GM23338 (cell line): Measurements from ENCODE around the gene BEND7. TPM values are rescaled to one million over a fixed set of nuclear protein-coding genes. Genes with fewer than 3 reads are reported as not detected.

Experiments
- ATAC-seq: fragments of 200-7000 bp; cut with Tn5 transposase; 3 replicates; pipeline ENCODE4 v1.9.1; 2020
- DNase-seq: peaks from one replicate; pipeline ENCODE4 v3.0.0-alpha.2; 2015; ENCODE audit warnings: low spot score
- H2AFZ ChIP-seq: fragments of 200-600 bp; sonication (generic); 2 replicates; pipeline ENCODE4 v1.8.0; 2016; ENCODE audit warnings: antibody characterized with exemption, mild to moderate bottlenecking, moderate library complexity
- H3F3A ChIP-seq: fragments of 200-600 bp; sonication (generic); replicated peaks from 2 replicates; pipeline ENCODE4 v1.8.0; 2017; ENCODE audit warnings: antibody characterized with exemption, mixed run types, low read depth
- H3K27ac ChIP-seq: fragments of 200-600 bp; sonication (generic); 2 replicates; pipeline ENCODE4 v1.6.1; 2016; ENCODE audit warnings: low read depth
- H3K27me3 ChIP-seq: fragments of 200-600 bp; sonication (generic); 2 replicates; pipeline ENCODE4 v1.8.0; 2016; ENCODE audit warnings: mild to moderate bottlenecking, mixed run types, moderate library complexity; ENCODE audit not compliant: insufficient read depth
- H3K36me3 ChIP-seq: fragments of 200-600 bp; sonication (generic); 2 replicates; pipeline ENCODE4 v1.8.0; 2016; ENCODE audit warnings: mild to moderate bottlenecking; ENCODE audit not compliant: insufficient read depth
- H3K4me1 ChIP-seq: fragments of 200-600 bp; sonication (generic); 2 replicates; pipeline ENCODE4 v1.8.0; 2016; ENCODE audit warnings: mild to moderate bottlenecking, moderate library complexity; ENCODE audit not compliant: insufficient read depth
- H3K4me2 ChIP-seq: fragments of 200-600 bp; sonication (generic); 2 replicates; pipeline ENCODE4 v1.7.1; 2017; ENCODE audit warnings: mixed run types
- H3K4me3 ChIP-seq: fragments of 200-600 bp; sonication (generic); 2 replicates; pipeline ENCODE4 v1.6.1; 2016; ENCODE audit warnings: mixed run types
- H3K79me2 ChIP-seq: fragments of 200-600 bp; sonication (generic); replicated peaks from 2 replicates; pipeline ENCODE4 v1.8.0; 2017; ENCODE audit warnings: mild to moderate bottlenecking; ENCODE audit not compliant: insufficient read depth
- H3K9me2 ChIP-seq: fragments of 200-600 bp; sonication (generic); 2 replicates; pipeline ENCODE4 v1.8.0; 2017; ENCODE audit not compliant: insufficient read depth
- H4K20me1 ChIP-seq: fragments of 200-600 bp; sonication (generic); replicated peaks from 2 replicates; pipeline ENCODE4 v1.8.0; 2017; ENCODE audit warnings: mild to moderate bottlenecking; ENCODE audit not compliant: insufficient read depth
- H3K27ac Mint-ChIP-seq: 2 replicates; pipeline ENCODE4 v1.8.0; 2020; ENCODE audit warnings: inconsistent platforms, mild to moderate bottlenecking, moderate library complexity, mixed read lengths
- H3K27me3 Mint-ChIP-seq: 3 replicates; pipeline ENCODE4 v1.8.0; 2022; ENCODE audit warnings: low read depth, mild to moderate bottlenecking, moderate library complexity, mixed read lengths, inconsistent platforms; ENCODE audit not compliant: insufficient read depth, poor library complexity
- H3K36me3 Mint-ChIP-seq: 3 replicates; pipeline ENCODE4 v1.8.0; 2021; ENCODE audit warnings: low read depth, mild to moderate bottlenecking, inconsistent platforms, moderate library complexity, mixed read lengths
- H3K4me1 Mint-ChIP-seq: 3 replicates; pipeline ENCODE4 v1.8.0; 2020; ENCODE audit warnings: mild to moderate bottlenecking, inconsistent platforms, mixed read lengths
- H3K4me3 Mint-ChIP-seq: 3 replicates; pipeline ENCODE4 v1.8.0; 2021; ENCODE audit warnings: moderate library complexity, mild to moderate bottlenecking, inconsistent platforms, mixed read lengths
- H3K9me3 Mint-ChIP-seq: 3 replicates; pipeline ENCODE4 v1.8.0; 2020; ENCODE audit warnings: moderate library complexity, mild to moderate bottlenecking, inconsistent platforms, mixed read lengths
- CREB1 ChIP-seq: fragments of 250-450 bp; sonication (Bioruptor Pico); IDR thresholded peaks from 2 replicates; pipeline ENCODE4 v1.5.0; 2020; ENCODE audit warnings: low read depth, mild to moderate bottlenecking, moderate library complexity
- CTCF ChIP-seq, 2 experiments: fragments of 200-600 bp in 1 of 2; sonication (generic) in 1 of 2; conservative IDR thresholded peaks; 2 replicates each; pipeline versions ENCODE4 v1.5.1 to v1.6.1; 2016 to 2017; ENCODE audit warnings: antibody characterized with exemption in 2 of 2, low read depth in 2 of 2, mild to moderate bottlenecking in 2 of 2, moderate library complexity in 1 of 2
- ETS1 ChIP-seq: IDR thresholded peaks from 2 replicates; pipeline ENCODE4 v1.6.1; 2016; ENCODE audit warnings: antibody characterized with exemption
- EZH2phosphoT487 ChIP-seq: fragments of 200-600 bp; sonication (generic); IDR thresholded peaks from one replicate; pipeline ENCODE4 v1.8.1; 2018; ENCODE audit warnings: antibody characterized with exemption; ENCODE audit not compliant: unreplicated experiment
- NANOG ChIP-seq: IDR thresholded peaks from 2 replicates; pipeline ENCODE4 v1.6.1; 2016; ENCODE audit warnings: antibody characterized with exemption, borderline replicate concordance
- REST ChIP-seq: IDR thresholded peaks from one replicate; pipeline ENCODE4 v1.6.1; 2018; ENCODE audit warnings: antibody characterized with exemption; ENCODE audit not compliant: unreplicated experiment
- STAT1 ChIP-seq: IDR thresholded peaks from one replicate; pipeline ENCODE4 v1.6.1; 2016; ENCODE audit warnings: antibody characterized with exemption; ENCODE audit not compliant: unreplicated experiment
- ZNF114 ChIP-seq: fragments of 250-450 bp; sonication (Bioruptor Pico); IDR thresholded peaks from 2 replicates; pipeline ENCODE4 v1.5.0; 2020; ENCODE audit warnings: mild to moderate bottlenecking, moderate library complexity
- ZNF331 ChIP-seq: fragments of 250-450 bp; sonication (Bioruptor Pico); IDR thresholded peaks from 2 replicates; pipeline ENCODE4 v1.5.0; 2020; ENCODE audit warnings: low read depth, mild to moderate bottlenecking, moderate library complexity
- polyA plus RNA-seq: library from polyadenylated mRNA; unstranded; fragments of >200 nt; fragmentation: Nextera tagmentation; extraction: Ambion mirVana; gene quantifications from 2 replicates; pipeline ENCODE4 v1.2.1, GENCODE V29; 2016
- total RNA-seq: library from RNA; depleted of rRNA; stranded (reverse); fragments of >200 nt; shearing (Covaris generic); gene quantifications from 2 replicates; pipeline ENCODE4 v1.2.3, GENCODE V29; 2014

BEND7 gene
- total and polyA plus RNA-seq, 2 experiments from 2014 or later: 3.1 to 9.6 TPM

- H3K9me2 ChIP-seq: no peaks in the 10 kb centered on the region
- H3K4me3 Mint-ChIP-seq: no peak overlapping the region
- H3K4me2 ChIP-seq: no peak overlapping the region
- no peak overlapping the region for H2AFZ ChIP-seq
- no peaks in the 10 kb centered on the region for H3K27me3 Mint-ChIP-seq
- H3K79me2 ChIP-seq: no peaks in the 10 kb centered on the region
- no peaks in the 10 kb centered on the region for H3K36me3 ChIP-seq
- H4K20me1 ChIP-seq: no peaks in the 10 kb centered on the region
- TF ChIP-seq CTCF (conservative IDR thresholded peaks at IDR 0.05; ENCODE audit: low read depth in 2 of 2) (no peak), ZNF331 (no peak), ETS1 (no peak), ZNF114 (CRISPR knock-in tag) (no peak), STAT1 (no peak), CREB1 (CRISPR knock-in tag) (no peak), REST (no peak), EZH2phosphoT487 (no peak), NANOG (no peak)
- H3K27ac ChIP-seq: no peak overlapping the region
- H3F3A ChIP-seq: no peaks in the 10 kb centered on the region
- H3K27me3 ChIP-seq: no peaks in the 10 kb centered on the region
- peaks cover 7% of the 10 kb centered on the region for H3K4me1 ChIP-seq
- H3K9me3 Mint-ChIP-seq: no peaks in the 10 kb centered on the region
- H3K4me3 ChIP-seq: no peak overlapping the region
- ATAC-seq (no peak), DNase-seq (no peak)
- H3K36me3 Mint-ChIP-seq: no peaks in the 10 kb centered on the region
- H3K27ac Mint-ChIP-seq: no peak overlapping the region
- peaks cover 11% of the 10 kb centered on the region; the same call in 2 of the 3 replicates for H3K4me1 Mint-ChIP-seq
These were observed 80.6 kb downstream of the BEND7 start for GRCh38 chr10:13448216-13448615.
